NCI-H1048 (cell line): ENCODE measurements around the gene SCNN1G.
"Not testable (repeated sequence)": the region's sequence is repeated elsewhere in the genome, so short reads cannot be mapped to it uniquely, and the experiment has no call there.

Experiments used
- DNase-seq: peaks from one replicate; lab custom pipeline; 2025; lab: John Stamatoyannopoulos, UW

Gene SCNN1G

GRCh38 chr16:23207485-23207884, 24.9 kb downstream of the SCNN1G start:
- no peak for DNase-seq

- DNase-seq, result no peak
Measured at GRCh38 chr16:23209606-23210005, 27.1 kb downstream of the SCNN1G start.

GRCh38 chr16:23213831-23214230, 31.3 kb downstream of the SCNN1G start:
- DNase-seq, result no peak

- no peak for DNase-seq
Measured at GRCh38 chr16:23214796-23215195, 32.3 kb downstream of the SCNN1G start.

- DNase-seq, result no peak
Measured at GRCh38 chr16:23215435-23215834, 32.9 kb downstream of the SCNN1G start.

- no peak for DNase-seq
Measured at GRCh38 chr16:23216658-23217246, 34.2 kb downstream of the SCNN1G start.

- no peak for DNase-seq
Measured at GRCh38 chr16:23217646-23218045, 35.1 kb downstream of the SCNN1G start.

GRCh38 chr16:23222929-23223328, 40.4 kb downstream of the SCNN1G start:
- DNase-seq, result no peak

- no peak for DNase-seq
Measured at GRCh38 chr16:23223368-23223767, 40.8 kb downstream of the SCNN1G start.

- no peak for DNase-seq
Measured at GRCh38 chr16:23225109-23225508, 42.6 kb downstream of the SCNN1G start.

GRCh38 chr16:23225634-23226033, 43.1 kb downstream of the SCNN1G start:
- DNase-seq, result no peak

- no peak for DNase-seq
Measured at GRCh38 chr16:23227529-23227928, 45.0 kb downstream of the SCNN1G start.

- no peak for DNase-seq
Measured at GRCh38 chr16:23229714-23230113, 47.2 kb downstream of the SCNN1G start.

- DNase-seq, result no peak
Measured at GRCh38 chr16:23232806-23233205, 50.3 kb downstream of the SCNN1G start.

- DNase-seq, result no peak
Measured at GRCh38 chr16:23235176-23235575, 52.6 kb downstream of the SCNN1G start.

- DNase-seq, result no peak
Measured at GRCh38 chr16:23236983-23237382, 54.4 kb downstream of the SCNN1G start.

- no peak for DNase-seq
Measured at GRCh38 chr16:23240994-23241393, 58.4 kb downstream of the SCNN1G start.

- no peak for DNase-seq
Measured at GRCh38 chr16:23244122-23244521, 61.6 kb downstream of the SCNN1G start.

GRCh38 chr16:23245268-23245667, 62.7 kb downstream of the SCNN1G start:
- DNase-seq, result no peak

- no peak for DNase-seq
Measured at GRCh38 chr16:23248261-23249194, 66.0 kb downstream of the SCNN1G start.

GRCh38 chr16:23249830-23250229, 67.3 kb downstream of the SCNN1G start:
- no peak for DNase-seq

- no peak for DNase-seq
Measured at GRCh38 chr16:23252310-23252709, 69.8 kb downstream of the SCNN1G start.

- not testable (repeated sequence) for DNase-seq
Measured at GRCh38 chr16:23253650-23254049, 71.1 kb downstream of the SCNN1G start.
